Gastroesophageal sphincter (tissue), 3 donors: ENCODE data around the gene LHFPL2.

Experiments
- CTCF ChIP-seq, 4 experiments: fragments of 200-600 bp in 2 of 4; fragments of 450-650 bp in 2 of 4; sonication (generic) in 1 of 4; IDR thresholded peaks; one replicate each; pipeline ENCODE4 v1.5.1; 2017 to 2019; ENCODE audit warnings: antibody characterized with exemption in 4 of 4, mild to moderate bottlenecking in 2 of 4, moderate library complexity in 2 of 4
- POLR2A ChIP-seq, 2 donors: fragments of 450-650 bp; IDR thresholded peaks; one replicate each; pipeline ENCODE4 v1.6.1; 2017; ENCODE audit warnings: antibody characterized with exemption in 2 of 2, mild to moderate bottlenecking in 2 of 2, moderate library complexity in 1 of 2

DNA sequence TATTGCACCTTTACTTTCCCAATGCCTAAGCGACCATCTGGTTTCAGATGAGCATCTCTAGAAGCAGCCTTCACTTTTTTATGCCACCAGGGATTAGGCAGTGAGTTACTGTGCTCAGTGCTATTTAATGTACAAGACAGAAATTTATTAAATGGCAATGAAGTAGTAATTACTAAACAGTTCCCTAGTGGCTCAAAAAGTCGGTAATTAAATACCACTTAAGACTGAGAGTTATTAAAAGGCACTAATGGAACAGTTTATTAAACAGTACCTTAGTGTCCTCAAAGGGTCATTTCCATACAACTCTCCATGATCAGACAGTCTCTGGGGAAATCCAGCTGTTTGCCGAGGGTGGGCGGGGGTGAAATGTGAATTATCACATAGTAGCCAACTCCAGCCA is 42.3 kb downstream of the LHFPL2 start:
- no peak for TF ChIP-seq CTCF (IDR thresholded peaks at IDR 0.05)
- no peak for TF ChIP-seq POLR2A (IDR thresholded peaks at IDR 0.05)
